Smooth muscle cell (in vitro differentiated cells): Measurements from ENCODE around the gene APLP2. TPM values are rescaled to one million over a fixed set of nuclear protein-coding genes. Genes with fewer than 3 reads are reported as not detected.
"Not testable (repeated sequence)": the region's sequence is repeated elsewhere in the genome, so short reads cannot be mapped to it uniquely, and the experiment has no call there.

Experiments
- DNase-seq: peaks from one replicate; lab custom pipeline; 2025; ENCODE audit not compliant: unreplicated experiment; lab: John Stamatoyannopoulos, UW
- H2AFZ ChIP-seq: fragments of 200-600 bp; sonication (generic); 2 replicates; pipeline ENCODE4 v1.6.0; 2016; ENCODE audit warnings: antibody characterized with exemption, low read depth, mild to moderate bottlenecking
- H3F3A ChIP-seq: fragments of 200-600 bp; sonication (generic); 2 replicates; pipeline ENCODE4 v1.6.0; 2017; ENCODE audit warnings: antibody characterized with exemption, low read depth
- H3K27ac ChIP-seq: fragments of 200-600 bp; sonication (generic); 2 replicates; pipeline ENCODE4 v1.5.1; 2016; ENCODE audit warnings: low read depth, mild to moderate bottlenecking
- H3K27me3 ChIP-seq: fragments of 200-600 bp; sonication (generic); 2 replicates; pipeline ENCODE4 v1.6.1; 2016; ENCODE audit warnings: low read depth, mild to moderate bottlenecking
- H3K36me3 ChIP-seq: fragments of 200-600 bp; sonication (generic); 2 replicates; pipeline ENCODE4 v1.5.1; 2016; ENCODE audit warnings: low read depth
- H3K4me1 ChIP-seq: fragments of 200-600 bp; sonication (generic); 2 replicates; pipeline ENCODE4 v1.5.1; 2016; ENCODE audit warnings: low read depth
- H3K4me2 ChIP-seq: fragments of 200-600 bp; sonication (generic); 2 replicates; pipeline ENCODE4 v1.6.0; 2016; ENCODE audit warnings: mild to moderate bottlenecking
- H3K4me3 ChIP-seq: fragments of 200-600 bp; sonication (generic); 2 replicates; pipeline ENCODE4 v1.5.1; 2016; ENCODE audit warnings: mild to moderate bottlenecking
- H3K79me2 ChIP-seq: fragments of 200-600 bp; sonication (generic); 2 replicates; pipeline ENCODE4 v1.6.0; 2016; ENCODE audit warnings: low read depth, mild to moderate bottlenecking
- H3K9ac ChIP-seq: fragments of 200-600 bp; sonication (generic); 2 replicates; pipeline ENCODE4 v1.6.0; 2016; ENCODE audit warnings: low read depth
- H3K9me3 ChIP-seq: fragments of 200-600 bp; sonication (generic); replicated peaks from 2 replicates; pipeline ENCODE4 v1.5.1; 2016; ENCODE audit warnings: low read depth
- H4K20me1 ChIP-seq: fragments of 200-600 bp; sonication (generic); 2 replicates; pipeline ENCODE4 v1.6.0; 2016; ENCODE audit warnings: low read depth
- WGBS: methylation state at CpG from one replicate; pipeline ENCODE4 v1.1.7; 2016; ENCODE audit warnings: low lambda C conversion rate; 5-methylcytosine and 5-hydroxymethylcytosine counted together
- polyA plus RNA-seq: library from polyadenylated mRNA; unstranded; fragments of >200 nt; fragmentation: Nextera tagmentation; extraction: Ambion mirVana; gene quantifications from 2 replicates; pipeline ENCODE4 v1.2.1, GENCODE V29; 2016
- total RNA-seq: library from RNA; depleted of rRNA; stranded (reverse); fragments of >200 nt; gene quantifications from 2 replicates; pipeline ENCODE4 v1.2.3, GENCODE V29; 2014
- TF ChIP-seq, protein P1 (sequence below): fragments of 200-600 bp; sonication (generic); IDR thresholded peaks from 2 replicates; pipeline ENCODE4 v1.5.1; 2017; ENCODE audit warnings: borderline replicate concordance, mild to moderate bottlenecking, antibody characterized with exemption; ENCODE audit not compliant: insufficient read depth, poor library complexity, severe bottlenecking

Gene APLP2
- total and polyA plus RNA-seq, 2 experiments from 2014 or later, result 121 to 146 TPM

DNA sequence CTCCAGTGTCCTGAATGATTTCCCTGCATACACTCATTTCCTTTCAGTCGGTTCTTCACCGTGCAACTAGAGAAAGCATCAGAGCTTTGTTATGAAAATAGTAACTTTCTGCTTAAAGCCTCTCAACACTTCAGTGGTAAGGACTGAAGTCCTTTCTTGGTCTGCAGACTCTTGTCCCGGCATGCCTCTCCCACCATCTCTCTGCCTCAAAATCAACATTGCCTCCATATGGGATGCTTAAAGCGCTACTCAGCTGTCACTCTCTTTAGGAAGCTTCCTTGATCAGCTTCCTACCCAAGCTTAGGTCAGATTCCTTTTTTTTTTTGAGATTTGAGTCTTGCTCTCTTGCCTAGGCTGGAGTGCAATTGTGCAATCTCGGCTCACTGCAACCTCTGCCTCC is 36.7 kb downstream of the APLP2 start:
- Histone ChIP-seq H3K27ac (no peak overlapping the region), H3K79me2 (peaks cover 3% of the 10 kb centered on the region), H3K27me3 (peaks cover 51% of the 10 kb centered on the region), H3K9ac (no peak overlapping the region), H3K4me2 (no peak overlapping the region), H2AFZ (no peak overlapping the region), H3K9me3 (no peaks in the 10 kb centered on the region), H3K36me3 (no peaks in the 10 kb centered on the region), H3K4me3 (no peak overlapping the region), H3K4me1 (peaks cover 15% of the 10 kb centered on the region), H3F3A (peaks cover 3% of the 10 kb centered on the region), H4K20me1 (peaks cover 90% of the 10 kb centered on the region)
- DNase-seq, result no peak
- WGBS, result 74% methylated on average over 5 of the region's 5 CpGs
- TF ChIP-seq, protein P1, sequence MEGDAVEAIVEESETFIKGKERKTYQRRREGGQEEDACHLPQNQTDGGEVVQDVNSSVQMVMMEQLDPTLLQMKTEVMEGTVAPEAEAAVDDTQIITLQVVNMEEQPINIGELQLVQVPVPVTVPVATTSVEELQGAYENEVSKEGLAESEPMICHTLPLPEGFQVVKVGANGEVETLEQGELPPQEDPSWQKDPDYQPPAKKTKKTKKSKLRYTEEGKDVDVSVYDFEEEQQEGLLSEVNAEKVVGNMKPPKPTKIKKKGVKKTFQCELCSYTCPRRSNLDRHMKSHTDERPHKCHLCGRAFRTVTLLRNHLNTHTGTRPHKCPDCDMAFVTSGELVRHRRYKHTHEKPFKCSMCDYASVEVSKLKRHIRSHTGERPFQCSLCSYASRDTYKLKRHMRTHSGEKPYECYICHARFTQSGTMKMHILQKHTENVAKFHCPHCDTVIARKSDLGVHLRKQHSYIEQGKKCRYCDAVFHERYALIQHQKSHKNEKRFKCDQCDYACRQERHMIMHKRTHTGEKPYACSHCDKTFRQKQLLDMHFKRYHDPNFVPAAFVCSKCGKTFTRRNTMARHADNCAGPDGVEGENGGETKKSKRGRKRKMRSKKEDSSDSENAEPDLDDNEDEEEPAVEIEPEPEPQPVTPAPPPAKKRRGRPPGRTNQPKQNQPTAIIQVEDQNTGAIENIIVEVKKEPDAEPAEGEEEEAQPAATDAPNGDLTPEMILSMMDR, result no peak

DNA sequence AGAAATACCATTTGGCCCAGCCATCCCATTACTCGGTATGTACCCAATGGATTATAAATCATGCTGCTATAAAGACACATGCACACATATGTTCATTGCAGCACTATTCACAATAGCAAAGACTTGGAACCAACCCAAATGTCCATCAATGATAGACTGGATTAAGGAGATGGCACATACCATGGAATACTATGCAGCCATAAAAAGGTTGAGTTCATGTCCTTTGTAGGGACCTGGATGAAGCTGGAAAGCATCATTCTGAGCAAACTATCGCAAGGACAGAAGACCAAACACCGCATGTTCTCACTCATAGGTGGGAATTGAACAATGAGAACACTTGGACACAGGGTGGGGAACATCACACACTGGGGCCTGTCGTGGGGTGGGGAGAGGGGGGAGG is 39.0 kb downstream of the APLP2 start:
- not testable (repeated sequence) for DNase-seq, H3K79me2 ChIP-seq

DNA sequence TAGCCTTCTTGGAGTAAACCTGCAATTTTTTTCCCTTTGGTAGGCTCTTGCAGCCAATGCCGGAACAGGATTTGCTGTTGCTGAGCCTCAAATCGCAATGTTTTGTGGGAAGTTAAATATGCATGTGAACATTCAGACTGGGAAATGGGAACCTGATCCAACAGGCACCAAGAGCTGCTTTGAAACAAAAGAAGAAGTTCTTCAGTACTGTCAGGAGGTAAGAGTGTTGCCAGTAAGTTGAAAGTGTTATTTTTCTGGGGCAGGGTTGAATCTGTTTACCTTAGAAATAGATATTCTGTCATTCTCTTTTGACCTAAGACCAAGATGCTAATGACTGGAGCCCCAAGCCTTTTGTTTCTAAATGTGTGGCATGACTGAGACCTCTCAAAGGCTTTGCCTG is 39.7 kb downstream of the APLP2 start:
- Histone ChIP-seq H3K27ac (no peak overlapping the region), H3F3A (no peaks in the 10 kb centered on the region), H3K27me3 (peaks cover 51% of the 10 kb centered on the region), H3K4me1 (peaks cover 4% of the 10 kb centered on the region), H3K79me2 (no peaks in the 10 kb centered on the region), H3K4me3 (no peak overlapping the region), H3K4me2 (no peak overlapping the region), H3K9me3 (no peaks in the 10 kb centered on the region), H3K9ac (no peak overlapping the region), H3K36me3 (no peaks in the 10 kb centered on the region), H2AFZ (no peak overlapping the region), H4K20me1 (peaks cover 89% of the 10 kb centered on the region)
- WGBS, result 92% methylated on average over 2 of the region's 2 CpGs
- TF ChIP-seq, protein P1, result no peak
- DNase-seq, result no peak

More for the DNA sequence above, 39.0 kb downstream of the APLP2 start:
- H4K20me1 ChIP-seq, result peaks cover 89% of the 10 kb centered on the region
- H3K9ac ChIP-seq, H3K9me3 ChIP-seq, H3K27ac ChIP-seq, H2AFZ ChIP-seq, H3K4me1 ChIP-seq, H3F3A ChIP-seq, H3K36me3 ChIP-seq, H3K4me2 ChIP-seq, H3K4me3 ChIP-seq: not testable (repeated sequence)
- WGBS, result 100% methylated on average over 4 of the region's 4 CpGs
- peaks cover 52% of the 10 kb centered on the region for H3K27me3 ChIP-seq

DNA sequence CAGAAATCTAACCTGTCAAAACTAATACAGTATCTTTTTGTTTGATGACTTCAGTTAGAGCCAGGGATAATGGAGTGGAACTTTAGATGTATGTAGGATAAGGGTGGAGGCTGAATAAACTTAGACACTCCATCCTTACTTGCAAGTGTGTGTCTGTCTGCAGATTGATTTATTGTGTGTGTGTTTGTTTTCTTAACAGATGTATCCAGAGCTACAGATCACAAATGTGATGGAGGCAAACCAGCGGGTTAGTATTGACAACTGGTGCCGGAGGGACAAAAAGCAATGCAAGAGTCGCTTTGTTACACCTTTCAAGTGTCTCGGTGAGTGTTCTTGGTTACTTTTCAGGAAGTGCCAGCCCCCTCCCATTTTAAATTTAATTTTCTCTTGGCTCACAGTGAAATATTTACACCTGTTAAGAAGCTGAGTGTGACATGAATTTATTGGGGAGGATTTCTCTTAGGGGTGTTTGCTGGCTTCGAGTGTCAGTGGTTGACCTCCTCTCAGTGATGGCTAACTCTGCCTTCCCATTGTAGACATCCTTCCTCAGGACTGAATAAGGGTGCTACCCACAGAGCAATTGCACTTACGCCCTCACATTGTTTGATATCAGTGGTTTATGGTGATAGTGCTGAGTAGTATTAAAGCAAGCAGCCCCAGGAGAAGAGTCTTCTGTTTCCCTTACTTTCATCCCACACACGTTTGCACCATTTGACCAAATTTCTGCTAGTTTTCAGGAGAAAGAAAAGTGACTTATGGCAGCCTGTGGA is 40.8 kb downstream of the APLP2 start:
- no peak overlapping the region for H2AFZ ChIP-seq
- peaks cover 41% of the 10 kb centered on the region for H3K27me3 ChIP-seq
- no peaks in the 10 kb centered on the region for H3F3A ChIP-seq
- H3K9me3 ChIP-seq, result no peaks in the 10 kb centered on the region
- 92% methylated on average over 7 of the region's 7 CpGs for WGBS
- no peak overlapping the region for H3K27ac ChIP-seq
- H3K36me3 ChIP-seq, result no peaks in the 10 kb centered on the region
- peaks cover 89% of the 10 kb centered on the region for H4K20me1 ChIP-seq
- TF ChIP-seq, protein P1, result no peak
- H3K4me2 ChIP-seq, result no peak overlapping the region
- no peak overlapping the region for H3K9ac ChIP-seq
- no peaks in the 10 kb centered on the region for H3K79me2 ChIP-seq
- DNase-seq, result no peak
- no peak overlapping the region for H3K4me3 ChIP-seq
- no peaks in the 10 kb centered on the region for H3K4me1 ChIP-seq
